ENCODE measurements around the gene NDUFV2. TPM values are rescaled to one million over a fixed set of nuclear protein-coding genes. Genes with fewer than 3 reads are reported as not detected.

The NDUFV2 gene
- total RNA-seq, 4 donors from 2014 or later = 62.4 to 91.3 (median 74.6) TPM

DNA sequence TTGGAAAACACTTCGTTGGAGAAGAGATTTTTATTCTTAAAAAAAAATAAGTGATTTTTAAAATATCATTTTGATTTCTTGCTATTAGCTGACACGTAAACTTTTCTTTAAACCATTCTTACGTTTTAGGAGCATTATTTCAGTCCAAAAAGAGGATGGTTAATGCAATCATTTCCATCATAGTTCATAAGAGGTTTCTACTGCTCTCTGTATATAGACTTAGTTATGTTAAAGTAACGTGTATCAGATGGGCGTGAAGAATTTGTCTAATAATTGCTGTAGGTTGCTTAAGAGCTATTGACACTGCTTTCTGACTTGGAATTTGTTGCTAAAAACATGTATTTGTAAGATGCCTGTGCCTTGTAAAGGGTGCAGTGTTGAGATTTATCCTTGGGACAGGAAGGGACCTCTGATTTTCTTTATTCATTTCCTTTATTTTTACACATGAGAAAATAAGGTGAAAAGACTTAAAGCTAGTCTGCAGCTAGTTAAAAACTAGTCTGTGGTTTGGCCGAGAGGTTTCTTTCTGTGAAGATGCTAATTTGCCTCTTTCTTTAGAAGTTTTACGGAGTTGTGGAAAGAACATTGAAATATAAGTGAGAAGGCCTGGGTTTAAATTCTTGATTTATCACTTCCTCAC is 37.0 kb downstream of the NDUFV2 start:
- 38 to 42% methylated on average over 7 of the region's 7 CpGs for WGBS, 2 donors
- TF ChIP-seq POLR2A (IDR thresholded peaks at IDR 0.05) (no peak), EP300 (IDR thresholded peaks at IDR 0.05) (no peak)
- TF ChIP-seq, protein P1, sequence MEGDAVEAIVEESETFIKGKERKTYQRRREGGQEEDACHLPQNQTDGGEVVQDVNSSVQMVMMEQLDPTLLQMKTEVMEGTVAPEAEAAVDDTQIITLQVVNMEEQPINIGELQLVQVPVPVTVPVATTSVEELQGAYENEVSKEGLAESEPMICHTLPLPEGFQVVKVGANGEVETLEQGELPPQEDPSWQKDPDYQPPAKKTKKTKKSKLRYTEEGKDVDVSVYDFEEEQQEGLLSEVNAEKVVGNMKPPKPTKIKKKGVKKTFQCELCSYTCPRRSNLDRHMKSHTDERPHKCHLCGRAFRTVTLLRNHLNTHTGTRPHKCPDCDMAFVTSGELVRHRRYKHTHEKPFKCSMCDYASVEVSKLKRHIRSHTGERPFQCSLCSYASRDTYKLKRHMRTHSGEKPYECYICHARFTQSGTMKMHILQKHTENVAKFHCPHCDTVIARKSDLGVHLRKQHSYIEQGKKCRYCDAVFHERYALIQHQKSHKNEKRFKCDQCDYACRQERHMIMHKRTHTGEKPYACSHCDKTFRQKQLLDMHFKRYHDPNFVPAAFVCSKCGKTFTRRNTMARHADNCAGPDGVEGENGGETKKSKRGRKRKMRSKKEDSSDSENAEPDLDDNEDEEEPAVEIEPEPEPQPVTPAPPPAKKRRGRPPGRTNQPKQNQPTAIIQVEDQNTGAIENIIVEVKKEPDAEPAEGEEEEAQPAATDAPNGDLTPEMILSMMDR (IDR thresholded peaks at IDR 0.05) = no peak
- H3K4me3 ChIP-seq = peak overlapping the region in 2 of 4 donors; percentile 2 to 89
- H3K27ac ChIP-seq = peak overlapping the region; percentile 69 to 100 (median 89)
- H3K36me3 ChIP-seq = no peaks in the 10 kb centered on the region
- H3K27me3 ChIP-seq = no peaks in the 10 kb centered on the region
- peaks cover 4 to 81% (median 46%) of the 10 kb centered on the region in 4 donors for H3K4me1 ChIP-seq
- no peak for DNase-seq (ENCODE audit: low spot score in 2 of 2)
- no peaks in the 10 kb centered on the region for H3K9me3 ChIP-seq

DNA sequence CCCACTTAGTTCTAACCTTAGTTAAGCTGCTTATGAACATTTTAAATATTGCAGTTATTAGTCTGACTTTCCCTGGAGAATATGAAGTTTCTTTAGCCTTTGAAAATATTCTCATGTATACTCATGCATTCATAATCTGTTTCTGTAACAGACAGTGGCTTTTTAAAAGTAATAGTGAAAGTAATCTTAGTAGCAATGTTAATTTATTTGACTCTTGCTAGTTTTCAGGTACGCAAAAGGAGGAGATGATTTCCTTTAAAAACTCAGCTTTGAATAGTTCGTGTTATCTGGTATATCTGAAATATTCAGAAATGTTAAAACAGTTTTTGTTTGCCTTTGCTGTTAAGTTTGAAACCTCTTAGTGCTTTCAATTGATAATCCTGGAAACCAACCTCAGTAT is 37.9 kb downstream of the NDUFV2 start:
- peak overlapping the region in 3 of 4 donors; percentile 88 to 100 (median 90) for H3K27ac ChIP-seq
- H3K4me1 ChIP-seq = peaks cover 4 to 80% (median 47%) of the 10 kb centered on the region in 4 donors
- WGBS, 2 donors = 41 to 46% methylated on average over 2 of the region's 2 CpGs

DNA sequence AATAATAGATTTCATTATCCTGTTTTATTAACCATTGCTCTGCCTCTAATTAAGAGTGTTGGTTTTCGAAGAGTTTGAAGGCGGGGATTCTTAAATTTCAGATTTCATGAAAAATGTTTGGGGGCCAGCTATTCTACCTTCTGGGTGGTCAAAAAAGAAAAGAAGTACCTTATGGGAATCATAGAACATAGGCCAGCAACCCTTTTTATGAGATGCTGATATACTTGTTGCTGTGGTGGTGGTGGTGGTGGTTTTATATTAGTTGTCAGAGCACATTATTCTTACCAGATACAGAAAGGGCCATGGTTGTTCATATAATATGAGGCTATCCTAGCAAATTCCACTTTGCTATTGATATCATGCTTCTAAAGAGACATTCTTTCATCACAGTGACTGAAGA is 38.5 kb downstream of the NDUFV2 start:
- Histone ChIP-seq H3K27me3 (no peaks in the 10 kb centered on the region), H3K36me3 (no peaks in the 10 kb centered on the region), H3K9me3 (no peaks in the 10 kb centered on the region), H3K27ac (peak overlapping the region in 2 of 4 donors; percentile 88 to 100), H3K4me3 (no peak overlapping the region), H3K4me1 (peaks cover 4 to 80% (median 50%) of the 10 kb centered on the region in 4 donors)
- WGBS, 2 donors = 89 to 95% methylated on average over 2 of the region's 2 CpGs
- DNase-seq (ENCODE audit: low spot score in 2 of 2) = no peak
- TF ChIP-seq EP300 (IDR thresholded peaks at IDR 0.05) = no peak
- TF ChIP-seq, protein P1 (IDR thresholded peaks at IDR 0.05) = no peak
- TF ChIP-seq POLR2A (IDR thresholded peaks at IDR 0.05) = no peak

More for the DNA sequence above, 37.9 kb downstream of the NDUFV2 start:
- DNase-seq (ENCODE audit: low spot score in 2 of 2) = no peak
- H3K9me3 ChIP-seq = no peaks in the 10 kb centered on the region
- TF ChIP-seq EP300 (IDR thresholded peaks at IDR 0.05) = no peak
- TF ChIP-seq, protein P1 (IDR thresholded peaks at IDR 0.05) = no peak
- TF ChIP-seq POLR2A (IDR thresholded peaks at IDR 0.05) = no peak
- no peak overlapping the region for H3K4me3 ChIP-seq
- no peaks in the 10 kb centered on the region for H3K36me3 ChIP-seq
- H3K27me3 ChIP-seq = no peaks in the 10 kb centered on the region

DNA sequence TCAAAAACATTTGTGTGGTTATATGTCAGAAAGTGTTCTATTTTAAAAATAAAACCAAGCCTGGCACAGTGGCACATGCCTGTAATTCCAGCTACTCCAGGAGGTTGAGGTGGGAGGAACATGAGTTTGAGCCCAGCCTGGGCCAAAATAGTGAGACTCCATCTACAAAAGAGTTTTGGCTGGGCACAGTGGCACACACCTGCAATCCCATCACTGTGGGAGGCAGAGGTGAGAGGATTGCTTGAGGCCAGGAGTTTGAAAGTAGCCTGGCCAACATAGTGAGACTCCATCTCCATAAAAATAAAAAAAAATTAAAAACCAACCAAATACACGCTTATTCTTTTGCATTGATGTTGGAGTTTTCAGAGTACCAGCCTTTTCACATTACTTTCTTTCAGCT is 43.7 kb downstream of the NDUFV2 start:
- H3K9me3 ChIP-seq = no peaks in the 10 kb centered on the region
- peaks cover 4 to 99% (median 67%) of the 10 kb centered on the region in 4 donors for H3K4me1 ChIP-seq
- no peak for DNase-seq (ENCODE audit: low spot score in 2 of 2)
- H3K4me3 ChIP-seq = no peak overlapping the region
- TF ChIP-seq, protein P1 (IDR thresholded peaks at IDR 0.05) = no peak
- TF ChIP-seq EP300 (IDR thresholded peaks at IDR 0.05) (no peak), POLR2A (IDR thresholded peaks at IDR 0.05) (no peak)
- peak overlapping the region in 3 of 4 donors; percentile 7 to 26 (median 10) for H3K27ac ChIP-seq
- H3K36me3 ChIP-seq = no peaks in the 10 kb centered on the region
- H3K27me3 ChIP-seq = no peaks in the 10 kb centered on the region
- WGBS, 2 donors = 62 to 68% methylated on average over 1 of the region's 1 CpG

DNA sequence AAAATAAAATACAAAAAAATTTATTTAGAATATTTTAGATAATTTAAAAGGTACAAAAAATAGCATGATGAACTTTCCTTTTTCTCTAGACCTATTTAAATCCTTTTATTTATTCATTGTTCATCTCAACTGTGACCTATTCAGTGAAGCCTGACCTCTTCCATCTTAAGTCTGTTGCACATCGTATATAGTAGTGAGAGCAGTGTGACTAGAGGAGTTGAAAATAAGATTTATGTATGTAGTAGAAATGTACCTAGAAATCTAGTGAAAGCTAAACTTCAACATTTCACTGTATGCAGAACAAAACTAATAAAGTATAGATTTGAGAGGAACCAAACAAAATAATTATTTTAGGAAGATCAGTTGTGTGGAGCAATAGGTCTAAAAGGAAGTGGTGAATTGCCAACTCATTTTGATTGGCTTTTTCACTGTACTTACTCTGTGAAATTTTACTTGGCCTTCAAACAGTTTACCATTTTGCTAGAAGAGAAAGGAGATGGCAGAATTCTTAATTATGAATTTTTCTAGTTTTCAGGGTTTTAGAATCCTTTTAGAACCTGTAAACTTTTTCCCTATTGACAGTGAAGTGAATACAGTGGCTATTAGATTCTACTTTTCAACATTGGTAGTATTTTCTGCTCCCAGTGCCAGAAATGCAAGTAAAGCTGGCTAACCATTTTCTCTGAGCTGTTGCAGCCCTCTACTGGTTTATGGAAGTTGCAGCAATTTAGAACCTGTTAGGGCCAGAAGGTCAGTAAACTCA is 45.1 kb downstream of the NDUFV2 start:
- H3K4me1 ChIP-seq = peaks cover 4 to 99% (median 66%) of the 10 kb centered on the region in 4 donors
- H3K4me3 ChIP-seq = no peak overlapping the region
- DNase-seq (ENCODE audit: low spot score in 2 of 2) = peak in 1 of 2 donors; percentile 15
- no peaks in the 10 kb centered on the region for H3K36me3 ChIP-seq
- H3K9me3 ChIP-seq = no peaks in the 10 kb centered on the region
- H3K27me3 ChIP-seq = no peaks in the 10 kb centered on the region
- H3K27ac ChIP-seq = peak overlapping the region in 2 of 4 donors; percentile 61 to 62
- WGBS, 2 donors = 5 to 14% methylated on average over 1 of the region's 1 CpG
- TF ChIP-seq EP300 (IDR thresholded peaks at IDR 0.05) (peak in 1 of 2 donors; percentile 47), POLR2A (IDR thresholded peaks at IDR 0.05) (no peak)
- TF ChIP-seq, protein P1 (IDR thresholded peaks at IDR 0.05) = peak; percentile 51 to 78 (median 71)

Data from tibial nerve (tissue), 4 donors.